GM10248 (cell line): ENCODE data around the gene AGXT.

Experiments used
- CTCF ChIA-PET: fragments of 300-600 bp; sonication (Branson Sonifier 250); formaldehyde crosslinking; extraction: SDS; loops from one replicate; lab custom pipeline; 2021; ENCODE audit warnings: antibody characterized with exemption; lab: Yijun Ruan, JAX
- POLR2A ChIA-PET: fragments of 350-650 bp; sonication (Branson Sonifier 250); formaldehyde crosslinking; extraction: SDS; loops from one replicate; lab custom pipeline; 2020; ENCODE audit warnings: antibody characterized with exemption; lab: Yijun Ruan, JAX
- DNase-seq: peaks from one replicate; pipeline ENCODE4 v3.0.0; 2012; ENCODE audit errors: extremely low spot score
- TF ChIP-seq, protein P1 (sequence below): IDR thresholded peaks from 2 replicates; pipeline ENCODE4 v1.5.1; 2012; ENCODE audit warnings: mild to moderate bottlenecking, low read depth; ENCODE audit errors: extremely low read depth, missing control alignments, control extremely low read depth

Gene AGXT

GRCh38 chr2:240868286-240869108 is at the start of gene AGXT:
TSS of gene AGXT (plus strand) at chr2:240868824. CDS start at chr2:240868866, 42 bp downstream.
- POLR2A ChIA-PET, result no interaction called here
- TF ChIP-seq, protein P1, sequence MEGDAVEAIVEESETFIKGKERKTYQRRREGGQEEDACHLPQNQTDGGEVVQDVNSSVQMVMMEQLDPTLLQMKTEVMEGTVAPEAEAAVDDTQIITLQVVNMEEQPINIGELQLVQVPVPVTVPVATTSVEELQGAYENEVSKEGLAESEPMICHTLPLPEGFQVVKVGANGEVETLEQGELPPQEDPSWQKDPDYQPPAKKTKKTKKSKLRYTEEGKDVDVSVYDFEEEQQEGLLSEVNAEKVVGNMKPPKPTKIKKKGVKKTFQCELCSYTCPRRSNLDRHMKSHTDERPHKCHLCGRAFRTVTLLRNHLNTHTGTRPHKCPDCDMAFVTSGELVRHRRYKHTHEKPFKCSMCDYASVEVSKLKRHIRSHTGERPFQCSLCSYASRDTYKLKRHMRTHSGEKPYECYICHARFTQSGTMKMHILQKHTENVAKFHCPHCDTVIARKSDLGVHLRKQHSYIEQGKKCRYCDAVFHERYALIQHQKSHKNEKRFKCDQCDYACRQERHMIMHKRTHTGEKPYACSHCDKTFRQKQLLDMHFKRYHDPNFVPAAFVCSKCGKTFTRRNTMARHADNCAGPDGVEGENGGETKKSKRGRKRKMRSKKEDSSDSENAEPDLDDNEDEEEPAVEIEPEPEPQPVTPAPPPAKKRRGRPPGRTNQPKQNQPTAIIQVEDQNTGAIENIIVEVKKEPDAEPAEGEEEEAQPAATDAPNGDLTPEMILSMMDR, result no peak
- no peak for DNase-seq
- CTCF ChIA-PET, result interaction anchor here (1.3 kb wide), 1 partner anchor 17 kb away, joined by 5 read pairs; no protein-coding TSS in a partner anchor

DNA sequence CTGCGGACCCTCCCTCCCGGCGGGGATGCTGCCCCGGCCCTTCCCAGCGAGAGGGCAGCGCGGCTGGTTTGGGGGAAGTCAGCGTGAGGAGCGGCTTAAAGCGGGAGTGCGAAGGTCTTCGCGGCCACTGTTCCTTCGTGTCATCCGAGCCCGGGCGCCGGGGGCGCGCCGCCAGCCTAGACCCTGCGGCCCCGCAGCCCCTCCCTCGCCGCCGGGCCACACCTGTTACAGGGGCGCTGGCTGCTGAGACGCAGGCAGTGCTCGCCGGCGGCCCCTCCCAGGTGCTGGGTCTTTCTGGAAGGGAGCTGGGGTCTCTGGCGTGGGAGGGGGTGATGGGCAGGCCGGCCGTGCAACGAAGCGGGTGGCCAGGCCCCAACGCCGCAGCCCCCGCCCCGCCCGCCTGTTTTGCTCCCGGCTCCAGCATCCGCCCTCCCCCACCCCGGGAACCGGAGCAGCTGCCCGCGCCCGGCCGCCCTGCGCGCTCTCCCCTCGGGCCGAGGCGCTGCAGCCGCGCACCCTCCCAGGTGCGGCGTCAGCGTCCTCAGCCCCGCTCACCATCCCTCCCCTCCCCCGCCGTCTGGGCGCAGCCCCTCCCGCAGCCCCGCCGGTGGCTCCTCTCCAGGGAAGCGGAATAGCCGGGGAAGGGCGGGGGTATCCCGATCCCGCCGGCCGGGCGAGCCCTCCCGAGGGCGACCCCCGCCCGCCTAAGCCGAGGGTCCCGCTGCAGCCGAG is 49.3 kb upstream of the AGXT start:
- POLR2A ChIA-PET, result no interaction called here
- DNase-seq, result no peak
- TF ChIP-seq, protein P1, result no peak
- CTCF ChIA-PET, result no interaction called here

DNA sequence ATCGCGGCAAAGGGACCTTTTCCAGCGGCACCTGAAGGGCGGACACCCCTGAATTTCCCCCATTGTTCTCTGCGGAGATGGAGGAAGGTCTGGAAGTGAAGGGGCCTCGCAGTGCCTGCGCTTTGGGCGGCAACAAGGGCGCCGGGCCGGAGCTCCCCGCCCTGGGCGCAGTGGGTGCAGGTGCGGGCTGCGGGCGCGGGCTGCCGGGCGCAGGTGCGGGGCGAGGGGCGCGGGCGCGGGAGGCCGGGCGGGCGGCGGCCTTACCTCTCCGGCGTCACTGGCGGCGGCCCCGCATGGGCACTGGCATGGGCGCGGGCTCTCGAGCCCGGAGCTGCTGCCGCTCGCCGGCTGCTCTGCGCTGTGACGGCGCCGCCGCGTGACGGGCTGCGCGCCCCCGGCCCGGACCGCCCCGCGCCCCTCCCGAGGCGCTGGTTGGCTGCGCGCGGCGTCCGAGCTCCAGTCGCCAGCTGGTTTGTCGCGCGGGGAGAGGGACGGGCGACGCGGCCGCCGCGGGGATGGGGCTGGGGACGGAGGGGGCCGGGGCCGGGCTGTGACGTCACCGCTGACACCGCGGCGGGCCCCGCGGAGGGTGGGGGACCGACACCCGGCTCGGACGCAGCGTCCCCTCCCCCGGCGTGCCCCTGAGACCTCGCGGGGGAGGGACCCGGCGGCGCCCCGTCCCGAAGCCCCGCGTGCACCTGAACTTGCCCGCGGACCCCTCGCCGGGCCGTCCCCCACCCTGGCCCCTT is 48.6 kb upstream of the AGXT start, which contains the start of gene KIF1A:
Gene KIF1A (minus strand): TSS at position 362 of the 749 bp plus-strand sequence. CDS start 22,467 bp downstream, outside the sequence.
- CTCF ChIA-PET, result no interaction called here
- TF ChIP-seq, protein P1, result no peak
- POLR2A ChIA-PET, result no interaction called here
- DNase-seq, result no peak

- CTCF ChIA-PET, result interaction anchor here (1.8 kb wide), 1 partner anchor 20 kb away, joined by 3 read pairs; no protein-coding TSS in a partner anchor
- TF ChIP-seq, protein P1, result no peak
- POLR2A ChIA-PET, result interaction anchor here (0.6 kb wide), 1 partner anchor 29 kb away, joined by 4 read pairs; no protein-coding TSS in a partner anchor
- no peak for DNase-seq
Observed at GRCh38 chr2:240820607-240821428, 47.8 kb upstream of the AGXT start.

DNA sequence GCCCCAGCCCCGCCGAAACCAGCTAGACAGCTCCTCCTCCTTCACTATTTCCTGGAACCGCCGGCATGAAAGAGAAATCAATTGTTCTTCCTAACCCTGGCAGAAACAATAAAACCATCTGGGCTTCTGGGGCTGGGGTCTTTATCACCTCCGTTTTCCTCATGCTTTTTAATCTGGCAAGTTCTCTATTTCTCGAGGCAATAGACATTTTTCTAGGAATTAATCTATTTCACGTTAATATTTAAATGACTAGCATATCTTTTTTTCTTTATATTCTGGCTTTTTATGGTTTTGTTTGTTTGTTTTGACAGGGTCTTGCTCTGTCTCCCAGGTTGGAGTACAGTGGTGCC is 47.2 kb upstream of the AGXT start:
- CTCF ChIA-PET, result interaction anchor here (0.9 to 1.8 kb wide), 2 partner anchors 20 to 30 kb away, joined by 3 read pairs; no protein-coding TSS in a partner anchor
- POLR2A ChIA-PET, result interaction anchor here (0.6 kb wide), 1 partner anchor 30 kb away, joined by 4 read pairs; no protein-coding TSS in a partner anchor
- TF ChIP-seq, protein P1, result no peak
- no peak for DNase-seq
